Heart left ventricle (tissue), 13 donors: Measurements from ENCODE around the gene FNBP1.

Source experiments
- POLR2A ChIP-seq, 2 donors: fragments of 450-650 bp; IDR thresholded peaks; one replicate each; pipeline ENCODE4 v1.6.1; 2017; ENCODE audit warnings: antibody characterized with exemption in 2 of 2, mild to moderate bottlenecking in 2 of 2, moderate library complexity in 2 of 2
- TF ChIP-seq, protein P1 (sequence below), 12 donors: fragments of 200-600 bp; sonication (generic) in 4 of 12; IDR thresholded peaks; one replicate each; pipeline versions ENCODE4 v1.5.0 to v1.8.0; 2018 to 2022; ENCODE audit warnings: antibody characterized with exemption in 12 of 12, mild to moderate bottlenecking in 5 of 12
- donor health status: ischemic (EF 13 %, LVEDD 7.1; RV severe dilation, severe dysfunction).
- donor health status: DM: no; HTN: yes; CAD: no.
- donor health status: DM: no; HTN: no; CAD: no.
- donor health status: ischemic (EF 25% LVEDD 6.9; RV normal size, moderate dysfunction).
- donor health status: ischemic (EF 25% LVEDD 5.7; RV mildly dilated, moderate dysfunction).
- donor health status: ischemic (EF 35%, LVEDD 5.7; RV mildly dilated, moderate dysfunction).
- donor health status: nonischemic (EF 11% LVEDD 7.7; RV severe dilation, severe dysfunction).
- donor health status: DM: yes; HTN: yes; CAD: no.
- donor health status: PGD.
- donor health status: ischemic (EF 29% LVEDD 5.4; RV normal size, mild dysfunction).
- donor health status: nonischemic (EF 23%, LVEDD 6.1; RV moderate dilation, normal function).

GRCh38 chr9:129852579-129852978, 190.4 kb downstream of the FNBP1 start:
- TF ChIP-seq, protein P1, sequence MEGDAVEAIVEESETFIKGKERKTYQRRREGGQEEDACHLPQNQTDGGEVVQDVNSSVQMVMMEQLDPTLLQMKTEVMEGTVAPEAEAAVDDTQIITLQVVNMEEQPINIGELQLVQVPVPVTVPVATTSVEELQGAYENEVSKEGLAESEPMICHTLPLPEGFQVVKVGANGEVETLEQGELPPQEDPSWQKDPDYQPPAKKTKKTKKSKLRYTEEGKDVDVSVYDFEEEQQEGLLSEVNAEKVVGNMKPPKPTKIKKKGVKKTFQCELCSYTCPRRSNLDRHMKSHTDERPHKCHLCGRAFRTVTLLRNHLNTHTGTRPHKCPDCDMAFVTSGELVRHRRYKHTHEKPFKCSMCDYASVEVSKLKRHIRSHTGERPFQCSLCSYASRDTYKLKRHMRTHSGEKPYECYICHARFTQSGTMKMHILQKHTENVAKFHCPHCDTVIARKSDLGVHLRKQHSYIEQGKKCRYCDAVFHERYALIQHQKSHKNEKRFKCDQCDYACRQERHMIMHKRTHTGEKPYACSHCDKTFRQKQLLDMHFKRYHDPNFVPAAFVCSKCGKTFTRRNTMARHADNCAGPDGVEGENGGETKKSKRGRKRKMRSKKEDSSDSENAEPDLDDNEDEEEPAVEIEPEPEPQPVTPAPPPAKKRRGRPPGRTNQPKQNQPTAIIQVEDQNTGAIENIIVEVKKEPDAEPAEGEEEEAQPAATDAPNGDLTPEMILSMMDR (IDR thresholded peaks at IDR 0.05): no peak
- TF ChIP-seq POLR2A (IDR thresholded peaks at IDR 0.05): no peak
